Parietal lobe (tissue), 1 donor: ENCODE results near the gene NPFFR2. TPM values are rescaled to one million over a fixed set of nuclear protein-coding genes. Genes with fewer than 3 reads are reported as not detected.

Experiments
- total RNA-seq: library from RNA; depleted of rRNA; stranded (reverse); fragments of >200 nt; gene quantifications from one replicate; pipeline ENCODE4 v1.2.3, GENCODE V29; 2014

Gene NPFFR2
- not detected for total RNA-seq

DNA sequence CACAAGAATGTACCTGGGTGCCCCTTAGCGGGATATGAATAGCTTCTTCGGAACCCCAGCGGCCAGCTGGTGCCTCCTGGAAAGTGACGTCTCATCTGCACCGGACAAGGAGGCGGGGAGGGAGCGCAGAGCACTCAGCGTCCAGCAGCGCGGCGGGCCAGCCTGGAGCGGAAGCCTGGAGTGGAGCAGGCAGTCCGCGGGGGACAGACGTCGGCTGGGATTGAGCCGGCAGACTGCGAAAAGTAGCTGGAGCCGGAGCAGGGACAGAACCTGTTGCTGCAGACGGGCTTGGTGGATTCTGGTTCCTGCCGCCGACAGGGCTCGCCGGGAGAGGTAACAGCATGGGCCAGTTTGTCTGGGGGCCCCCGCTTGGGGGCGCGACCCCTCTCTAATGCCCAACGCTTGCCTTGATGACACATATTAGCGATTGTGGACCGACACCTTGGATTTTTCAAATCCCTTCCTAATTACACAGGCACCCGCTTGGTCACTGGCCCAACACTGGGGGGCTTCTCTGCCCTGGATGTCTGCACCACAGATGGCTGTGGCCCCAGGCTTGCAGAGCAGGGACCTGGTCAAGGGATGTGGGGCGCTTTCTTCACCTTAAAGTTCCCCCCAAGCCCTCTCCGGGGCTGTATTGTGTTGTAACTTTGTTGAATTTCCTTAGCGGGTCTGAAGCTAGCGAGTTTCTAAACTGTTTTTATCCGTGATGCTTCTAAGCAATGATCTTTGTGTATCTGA is at the start of gene NPFFR2:
NPFFR2 (plus strand) TSS at position 133 of the 741 bp plus-strand sequence. CDS start 96,592 bp downstream, outside the sequence.

Other genes with a start within 250 kb of the NPFFR2 start
- gene GC, start 247.9 kb upstream of the NPFFR2 start, total RNA-seq: not detected